ENCODE measurements around the gene IRS1. TPM values are rescaled to one million over a fixed set of nuclear protein-coding genes. Genes with fewer than 3 reads are reported as not detected.

IRS1 gene
- total RNA-seq, 1 experiment from 2014 or later: 10.5 TPM

- H3K27me3 Mint-ChIP-seq (ENCODE audit: insufficient read depth, unreplicated experiment): no peaks in the 10 kb centered on the region
- H3K27ac Mint-ChIP-seq (ENCODE audit: low read depth, unreplicated experiment): no peak overlapping the region
- DNase-seq (ENCODE audit: unreplicated experiment): no peak
- no peaks in the 10 kb centered on the region for H3K36me3 Mint-ChIP-seq (ENCODE audit: insufficient read depth, unreplicated experiment)
- no peak overlapping the region for H3K4me3 Mint-ChIP-seq (ENCODE audit: unreplicated experiment)
- ChIA-PET CTCF (interaction anchor here (0.6 kb wide), 2 partner anchors 20 to 353 kb away, joined by 3 read pairs; no protein-coding TSS in a partner anchor), POLR2A (no interaction called here)
- H3K4me1 Mint-ChIP-seq (ENCODE audit: insufficient read depth, unreplicated experiment): no peaks in the 10 kb centered on the region
- no TSS peak for BruUV-seq (replicated peaks)
- TF ChIP-seq CTCF (IDR thresholded peaks at IDR 0.05; ENCODE audit: unreplicated experiment): no peak
- intact Hi-C loops (cut with micrococcal nuclease): no loop called here
- no peaks in the 10 kb centered on the region for H3K9me3 Mint-ChIP-seq (ENCODE audit: unreplicated experiment)
These were observed 106.1 kb downstream of the IRS1 start for GRCh38 chr2:226693521-226693920.

- Mint-ChIP-seq H3K36me3 (ENCODE audit: insufficient read depth, unreplicated experiment) (no peaks in the 10 kb centered on the region), H3K4me3 (ENCODE audit: unreplicated experiment) (no peak overlapping the region), H3K4me1 (ENCODE audit: insufficient read depth, unreplicated experiment) (no peaks in the 10 kb centered on the region), H3K27me3 (ENCODE audit: insufficient read depth, unreplicated experiment) (no peaks in the 10 kb centered on the region), H3K27ac (ENCODE audit: low read depth, unreplicated experiment) (no peak overlapping the region), H3K9me3 (ENCODE audit: unreplicated experiment) (no peaks in the 10 kb centered on the region)
- TF ChIP-seq CTCF (IDR thresholded peaks at IDR 0.05; ENCODE audit: unreplicated experiment): no peak
- no TSS peak for BruUV-seq (replicated peaks)
- ChIA-PET POLR2A (interaction anchor here (0.6 to 0.8 kb wide), 2 partner anchors 9 to 15 kb away, joined by 3 to 4 read pairs; no protein-coding TSS in a partner anchor), CTCF (no interaction called here)
- intact Hi-C loops (cut with micrococcal nuclease): no loop called here
- DNase-seq (ENCODE audit: unreplicated experiment): no peak
These were observed 107.0 kb downstream of the IRS1 start for GRCh38 chr2:226692521-226693126.

- DNase-seq (ENCODE audit: unreplicated experiment): no peak
- POLR2A ChIA-PET: interaction anchor here (0.7 to 1.0 kb wide), 2 partner anchors 183 to 573 kb away, joined by 3 to 4 read pairs; no protein-coding TSS in a partner anchor
- no TSS peak for BruUV-seq (replicated peaks)
- Mint-ChIP-seq H3K27me3 (ENCODE audit: insufficient read depth, unreplicated experiment) (no peaks in the 10 kb centered on the region), H3K27ac (ENCODE audit: low read depth, unreplicated experiment) (no peak overlapping the region), H3K36me3 (ENCODE audit: insufficient read depth, unreplicated experiment) (no peaks in the 10 kb centered on the region), H3K9me3 (ENCODE audit: unreplicated experiment) (no peaks in the 10 kb centered on the region), H3K4me3 (ENCODE audit: unreplicated experiment) (no peak overlapping the region), H3K4me1 (ENCODE audit: insufficient read depth, unreplicated experiment) (no peaks in the 10 kb centered on the region)
- intact Hi-C loops (cut with micrococcal nuclease): no loop called here
- no peak for TF ChIP-seq CTCF (IDR thresholded peaks at IDR 0.05; ENCODE audit: unreplicated experiment)
- CTCF ChIA-PET: interaction anchor here (0.6 kb wide), 1 partner anchor 71 kb away, joined by 4 read pairs; no protein-coding TSS in a partner anchor
These were observed 108.4 kb downstream of the IRS1 start for GRCh38 chr2:226691255-226691654.

GRCh38 chr2:226690461-226691024 lies 109.1 kb downstream of the IRS1 start:
- Mint-ChIP-seq H3K4me3 (ENCODE audit: unreplicated experiment) (no peak overlapping the region), H3K27me3 (ENCODE audit: insufficient read depth, unreplicated experiment) (no peaks in the 10 kb centered on the region), H3K36me3 (ENCODE audit: insufficient read depth, unreplicated experiment) (no peaks in the 10 kb centered on the region), H3K9me3 (ENCODE audit: unreplicated experiment) (peaks cover 1% of the 10 kb centered on the region), H3K4me1 (ENCODE audit: insufficient read depth, unreplicated experiment) (peaks cover under 1% of the 10 kb centered on the region), H3K27ac (ENCODE audit: low read depth, unreplicated experiment) (no peak overlapping the region)
- DNase-seq (ENCODE audit: unreplicated experiment): no peak
- no TSS peak for BruUV-seq (replicated peaks)
- intact Hi-C loops (cut with micrococcal nuclease): no loop called here
- TF ChIP-seq CTCF (IDR thresholded peaks at IDR 0.05; ENCODE audit: unreplicated experiment): no peak
- CTCF ChIA-PET: interaction anchor here (0.6 to 1.0 kb wide), 2 partner anchors 11 to 108 kb away, joined by 3 read pairs; no protein-coding TSS in a partner anchor
- POLR2A ChIA-PET: interaction anchor here (0.7 kb wide), 1 partner anchor 255 kb away, joined by 3 read pairs; no protein-coding TSS in a partner anchor

All from MCF 10A (cell line).